ENCODE measurements around the gene TAS2R40. TPM values are rescaled to one million over a fixed set of nuclear protein-coding genes. Genes with fewer than 3 reads are reported as not detected.

TAS2R40 gene
- total RNA-seq, 4 donors from 2014 or later, result not detected

DNA sequence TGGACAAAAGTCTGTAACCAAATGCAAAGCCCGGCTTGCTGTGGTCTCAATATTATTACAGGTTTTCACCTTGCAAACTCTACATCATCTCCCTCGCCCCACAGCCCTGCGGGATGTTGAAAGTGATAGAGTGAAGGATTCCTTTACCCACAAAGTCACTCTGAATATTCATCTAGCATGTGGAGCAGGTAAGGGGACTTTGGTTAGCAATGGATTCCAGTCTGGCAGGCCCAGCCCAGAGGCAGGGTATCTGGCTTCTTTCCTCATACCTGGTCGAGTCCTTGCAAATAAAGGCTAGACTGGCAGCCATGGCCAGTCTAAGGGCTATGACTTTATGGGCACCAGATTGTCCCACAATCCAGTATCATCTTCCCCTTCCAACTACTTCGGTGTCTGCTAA lies 3.2 kb downstream of the TAS2R40 start:
- TF ChIP-seq CTCF (IDR thresholded peaks at IDR 0.05; ENCODE audit: low read depth), result no peak

GRCh38 chr7:143227806-143228205 lies 6.0 kb downstream of the TAS2R40 start:
- no peak for TF ChIP-seq CTCF (IDR thresholded peaks at IDR 0.05; ENCODE audit: low read depth)

DNA sequence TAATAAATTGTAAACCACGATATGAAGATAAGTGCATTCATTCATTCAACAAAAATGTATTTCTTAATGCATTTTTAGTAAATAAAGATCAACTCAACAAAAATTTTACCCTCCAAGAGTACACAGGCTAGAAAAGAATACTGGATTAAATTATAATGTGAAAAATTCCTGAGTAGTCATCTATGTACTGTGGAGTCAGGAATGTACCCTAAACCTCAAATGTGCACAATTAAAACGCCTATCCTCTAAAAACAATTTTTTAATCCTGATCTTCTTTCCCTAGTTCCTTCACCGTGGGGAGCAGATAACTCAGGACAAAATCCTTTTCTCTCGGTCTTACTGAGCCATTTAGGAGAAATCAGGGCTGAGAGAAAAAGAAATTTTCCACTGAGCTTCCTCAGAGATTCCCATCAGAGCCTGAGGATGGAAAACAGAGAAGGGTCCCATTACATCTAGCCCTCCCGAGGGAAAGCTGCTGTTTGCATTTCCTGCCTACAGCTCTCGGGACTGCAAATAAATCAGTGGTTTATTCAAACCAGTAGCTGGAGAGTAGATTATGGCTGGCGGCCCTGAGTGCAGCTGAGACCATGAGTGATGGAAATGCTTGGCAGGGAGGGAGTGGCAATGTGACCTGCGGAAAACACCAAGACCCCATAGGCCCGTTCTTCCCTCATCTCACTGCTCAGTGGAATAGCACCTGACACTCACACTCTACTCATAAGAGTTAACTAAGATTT lies 7.4 kb downstream of the TAS2R40 start:
- TF ChIP-seq CTCF (IDR thresholded peaks at IDR 0.05; ENCODE audit: low read depth), result no peak

DNA sequence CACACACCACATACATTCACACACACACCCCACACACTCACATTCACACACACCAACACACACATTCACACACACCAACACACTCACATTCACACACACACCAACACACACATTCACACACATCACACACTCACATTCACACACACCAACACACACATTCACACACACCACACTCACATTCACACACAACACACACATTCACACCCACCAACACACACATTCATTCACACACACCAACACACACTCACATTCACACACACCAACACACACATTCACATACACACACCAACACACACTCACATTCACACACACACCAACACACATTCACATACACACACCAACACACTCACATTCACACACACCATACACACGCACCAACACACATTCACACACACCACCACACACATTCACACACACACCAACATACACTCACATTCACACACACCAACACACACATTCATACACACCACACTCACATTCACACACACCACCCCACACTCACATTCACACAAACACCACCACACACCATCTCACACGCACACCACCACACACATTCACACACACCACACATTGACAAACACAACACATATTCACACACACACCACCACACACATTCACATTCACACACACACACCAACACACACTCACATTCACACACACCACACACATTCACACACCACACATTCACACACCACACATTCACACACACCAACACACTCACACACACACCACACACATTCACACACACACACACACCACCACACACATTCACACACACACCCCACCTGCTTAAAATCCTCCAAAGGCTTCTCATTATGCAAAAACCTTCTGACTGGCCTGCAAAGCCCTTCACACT lies 9.0 kb downstream of the TAS2R40 start:
- no peak for TF ChIP-seq CTCF (IDR thresholded peaks at IDR 0.05; ENCODE audit: low read depth)

DNA sequence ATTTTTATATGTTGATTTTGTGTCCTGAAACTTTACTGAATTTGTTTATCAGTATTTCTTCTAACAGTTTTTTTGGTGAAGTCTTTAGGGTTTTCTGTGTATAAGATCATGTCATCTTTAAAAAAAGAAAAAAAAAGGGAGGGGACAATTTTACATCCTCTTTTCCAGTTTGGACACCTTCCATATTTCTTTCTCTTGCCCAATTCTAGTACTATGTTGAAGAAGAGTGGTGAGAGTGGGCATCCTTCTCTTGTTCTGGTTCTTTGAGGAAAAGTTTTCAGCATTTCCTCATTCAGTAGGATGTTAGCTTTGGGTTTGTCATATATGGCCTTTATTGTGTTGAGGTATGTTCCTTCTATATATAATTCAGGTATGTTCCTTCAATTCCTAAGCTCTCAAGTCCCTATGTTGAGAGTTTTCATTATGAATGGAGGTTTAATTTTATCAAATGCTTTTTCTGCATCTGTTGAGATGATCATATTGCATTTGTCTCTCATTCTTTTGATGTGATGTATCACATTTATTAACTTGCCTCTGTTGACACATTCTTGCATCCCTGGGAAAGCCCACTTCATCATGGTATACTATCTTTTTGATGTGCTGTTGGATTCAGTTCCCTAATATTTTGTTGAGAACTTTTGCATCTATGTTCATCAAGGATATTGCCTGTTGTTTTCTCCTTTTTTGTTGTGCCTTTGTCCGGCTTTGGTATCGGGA lies 12.1 kb downstream of the TAS2R40 start:
- TF ChIP-seq CTCF (IDR thresholded peaks at IDR 0.05; ENCODE audit: low read depth), result no peak

DNA sequence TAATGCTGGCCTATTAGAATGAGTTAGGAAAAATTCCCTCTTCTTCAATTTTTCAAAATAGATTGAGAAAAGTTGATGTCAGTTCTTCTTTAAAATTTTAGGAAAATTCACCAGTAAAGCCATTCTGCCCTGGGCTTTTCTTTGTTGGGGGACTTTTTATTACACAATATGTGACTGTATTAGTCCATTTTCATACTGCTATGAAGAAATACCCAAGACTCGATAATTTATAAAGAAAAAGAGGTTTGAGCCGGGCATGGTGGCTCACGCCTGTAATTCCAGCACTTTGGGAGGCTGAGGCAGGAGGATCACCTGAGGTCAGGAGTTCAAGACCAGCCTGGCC lies 12.7 kb downstream of the TAS2R40 start:
- TF ChIP-seq CTCF (IDR thresholded peaks at IDR 0.05; ENCODE audit: low read depth), result no peak

DNA sequence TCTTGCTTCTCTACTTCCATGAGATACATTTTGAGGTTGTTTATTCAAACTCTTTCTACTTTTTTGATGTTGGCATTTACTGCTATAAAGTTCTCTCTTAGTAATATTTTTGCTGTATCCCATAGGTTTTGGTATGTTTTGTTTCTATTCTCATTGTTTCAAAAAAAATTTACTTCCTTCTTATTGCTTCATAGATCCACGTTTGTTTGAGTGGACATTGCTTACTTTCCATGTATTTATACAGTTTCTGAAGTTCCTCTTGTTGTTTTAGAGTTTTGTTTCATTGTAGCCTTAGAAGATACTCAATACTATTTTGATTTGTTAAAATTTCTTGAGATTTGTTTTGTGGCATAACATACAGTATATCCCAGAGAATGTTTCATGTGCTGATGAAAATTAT lies 13.7 kb downstream of the TAS2R40 start:
- no peak for TF ChIP-seq CTCF (IDR thresholded peaks at IDR 0.05; ENCODE audit: low read depth)

All from subcutaneous adipose tissue (tissue), 4 donors.